Activated naive CD8-positive, alpha-beta T cell treated with anti-CD3 and anti-CD28 coated beads, Interleukin-2, amount 10 ng/mL, durations not matched to agents 7 days and 5 days (primary cell): ENCODE data around the gene CHGA. TPM values are rescaled to one million over a fixed set of nuclear protein-coding genes. Genes with fewer than 3 reads are reported as not detected.

Experiments
- total RNA-seq, 2 experiments: library from RNA; stranded (reverse); gene quantifications; one replicate each; pipeline ENCODE4 v1.2.3, GENCODE V29; 2021

The CHGA gene
- total RNA-seq, 2 experiments from 2014 or later, result not detected

Other genes starting within 250 kb of the CHGA start
- gene LGMN, start 174.5 kb upstream of the CHGA start, total RNA-seq, result 10 to 100 TPM; 13.4 to 16.7 TPM
- gene GOLGA5, start 128.8 kb upstream of the CHGA start, total RNA-seq, result 10 to 100 TPM; 20.8 to 22.1 TPM
- gene ITPK1, start 192.8 kb downstream of the CHGA start, total RNA-seq, result 10 to 100 TPM; 89.5 to 94.1 TPM